CD4-positive, alpha-beta T cell treated with Interleukin-6 at 100 ng/mL for 8 hours (primary cell): ENCODE measurements around the gene GLP2R.
"Not testable (repeated sequence)": the region's sequence is repeated elsewhere in the genome, so short reads cannot be mapped to it uniquely, and the experiment has no call there.

Experiments
- DNase-seq: peaks from one replicate; pipeline ENCODE4 v3.0.0-alpha.2; 2020; ENCODE audit warnings: mixed read lengths, low spot score

Gene GLP2R

DNA sequence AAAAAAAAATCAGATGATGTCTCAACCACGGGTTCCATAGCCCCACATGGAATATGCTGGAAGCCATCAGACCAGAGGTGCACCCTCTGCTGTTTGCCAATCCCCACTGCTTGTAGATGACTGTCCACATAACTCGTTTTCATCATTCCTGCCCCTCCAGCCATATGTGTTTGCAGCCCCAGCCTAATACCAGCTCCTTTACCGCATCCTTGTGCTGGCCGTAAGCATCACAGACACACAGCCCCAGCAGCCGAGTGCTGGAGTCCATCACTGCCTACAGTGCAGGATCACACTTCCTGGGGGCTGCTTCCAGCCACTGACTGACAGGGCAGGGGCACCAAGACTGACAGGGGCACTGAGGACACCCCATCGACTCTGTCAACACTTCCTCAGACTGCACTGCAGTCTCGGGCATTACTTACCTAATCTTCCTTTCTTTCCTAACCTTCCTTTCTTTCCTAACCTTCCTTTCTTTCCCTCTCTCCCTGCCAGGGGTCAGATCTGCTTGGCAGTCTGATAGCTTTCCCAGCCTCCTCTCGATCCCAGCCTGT is 74.4 kb downstream of the GLP2R start:
- no peak for DNase-seq

DNA sequence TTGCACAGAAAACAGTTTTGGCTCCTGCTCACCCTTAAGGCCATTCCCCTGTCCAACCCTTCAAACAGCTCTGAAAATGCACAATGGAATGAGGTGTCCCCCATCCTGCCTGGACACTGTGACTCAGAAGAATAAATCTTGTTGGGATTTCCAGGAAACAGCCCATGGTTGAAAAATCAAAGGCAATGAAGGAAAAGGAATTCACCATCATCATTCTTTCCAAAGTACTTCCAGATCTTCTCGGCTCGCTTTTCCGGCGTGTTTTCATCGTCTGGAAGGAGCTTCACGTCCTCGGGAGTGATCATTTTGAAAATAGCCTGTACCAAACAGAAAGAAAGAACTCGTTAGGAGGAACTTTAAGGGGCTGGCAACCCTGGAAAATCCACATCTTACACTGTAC is 75.1 kb downstream of the GLP2R start:
- DNase-seq: no peak

DNA sequence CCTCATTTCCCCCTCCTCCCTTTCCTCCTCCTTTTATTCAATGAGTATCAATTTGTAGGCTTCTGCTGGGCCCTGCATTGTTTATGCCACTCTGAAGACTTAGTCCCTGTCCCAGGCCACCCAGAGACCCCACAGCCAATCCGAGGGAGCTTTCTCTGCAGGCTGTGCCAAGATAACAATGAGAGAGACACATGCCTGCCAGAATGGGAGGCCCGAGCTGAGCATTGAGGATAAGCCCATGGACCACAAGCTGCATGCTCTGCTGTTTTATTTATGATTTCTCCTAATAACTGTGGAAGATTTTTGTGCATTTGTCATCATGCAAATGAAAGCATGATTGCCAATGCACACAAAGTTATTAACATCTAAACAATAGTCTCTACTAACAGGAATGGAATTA is 76.4 kb downstream of the GLP2R start:
- no peak for DNase-seq

DNA sequence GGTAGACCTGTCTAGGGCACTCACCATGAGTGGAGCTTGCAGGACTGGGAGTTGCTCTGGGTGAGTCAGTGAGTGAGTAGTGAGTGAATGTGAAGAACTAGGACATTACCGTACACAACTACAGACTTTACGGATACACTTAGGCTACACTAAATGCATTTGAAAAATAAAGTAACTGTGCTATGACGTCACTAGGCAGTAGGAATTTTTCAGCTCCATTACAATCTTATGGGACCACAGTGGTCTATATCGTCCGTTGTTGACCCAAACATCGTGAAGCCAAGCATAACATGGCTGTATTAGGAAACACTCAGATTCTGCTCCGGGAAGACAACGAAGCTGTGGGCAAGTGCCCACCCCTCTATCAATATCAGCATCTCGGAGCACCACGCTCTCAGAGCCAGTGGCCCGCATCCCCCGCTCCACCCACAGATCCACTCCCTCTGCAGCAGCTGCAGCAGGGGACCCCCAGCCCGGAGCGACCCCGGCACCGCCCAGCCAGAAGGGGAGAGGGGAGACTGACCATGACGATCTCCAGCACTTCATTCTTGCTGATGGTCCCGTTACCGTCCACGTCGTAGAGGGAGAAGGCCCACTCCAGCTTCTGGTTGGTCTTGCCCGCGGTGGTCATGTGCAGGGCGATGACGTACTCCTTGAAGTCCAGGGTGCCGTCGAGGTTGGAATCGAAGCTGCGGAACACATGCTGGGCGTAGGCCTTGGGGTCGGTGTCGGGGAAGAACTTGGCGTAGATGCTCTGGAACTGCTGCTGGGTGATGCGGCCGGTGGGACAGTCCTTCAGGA is 78.8 kb downstream of the GLP2R start:
- DNase-seq: no peak

DNA sequence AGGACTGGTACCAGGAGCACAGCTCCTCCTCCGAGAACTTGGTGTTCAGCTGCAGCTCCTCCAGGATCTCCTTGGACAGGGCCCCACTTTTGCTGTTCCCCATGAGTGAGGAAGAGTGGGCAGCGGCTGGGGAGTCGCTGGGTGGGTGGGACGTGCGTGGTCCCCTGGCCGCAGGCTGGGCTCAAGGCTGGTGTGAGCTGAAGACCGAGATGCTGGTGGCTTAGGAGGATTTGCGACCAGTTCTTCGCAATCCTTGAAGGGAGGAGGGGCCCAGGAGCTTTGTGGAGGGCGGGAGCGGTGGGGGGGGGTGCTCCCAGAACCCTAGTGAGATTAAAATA is 79.3 kb downstream of the GLP2R start, which contains the start of gene RCVRN:
Gene RCVRN, minus strand, starts transcription at position 194 of the 338 bp plus-strand sequence. Its CDS starts 91 bp downstream, at position 103.
- no peak for DNase-seq

DNA sequence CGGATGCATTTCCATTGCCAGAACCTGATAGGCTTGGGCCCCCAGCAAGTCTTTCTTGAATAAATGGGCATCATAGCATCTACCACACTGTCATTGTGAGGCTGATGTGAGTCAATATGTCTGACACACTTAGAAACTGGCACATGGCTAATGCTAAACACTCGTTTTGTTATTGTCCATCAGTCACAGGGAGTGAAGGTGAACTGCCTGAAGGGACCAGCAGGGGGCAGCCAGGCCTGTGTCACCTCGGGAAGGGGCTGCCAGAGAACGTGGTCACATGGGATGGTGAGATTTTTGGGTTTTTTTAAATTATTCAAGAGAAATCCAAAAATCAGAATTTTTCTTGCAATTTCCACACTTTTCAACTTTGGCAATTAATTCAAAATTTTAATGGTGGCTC is 80.2 kb downstream of the GLP2R start:
- no peak for DNase-seq

DNA sequence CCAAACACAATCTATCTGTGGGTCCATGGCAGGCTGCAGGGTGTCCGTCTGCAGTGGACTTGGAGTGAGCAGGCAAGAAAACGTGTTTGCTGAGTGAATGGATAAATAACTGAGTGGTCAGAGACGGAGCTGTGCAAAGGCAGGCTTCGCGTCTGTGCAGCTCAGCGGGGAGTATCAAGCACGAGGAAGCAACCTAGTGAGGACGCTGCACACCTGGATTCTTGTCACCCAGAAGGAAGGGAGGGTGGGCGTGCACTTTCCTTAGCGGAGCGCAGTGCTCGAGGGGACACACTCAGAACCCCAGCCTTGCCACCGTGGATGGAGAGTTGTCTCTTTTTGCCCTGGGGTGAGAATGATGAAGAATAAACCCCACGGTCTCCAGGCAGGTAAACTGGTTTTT is 80.9 kb downstream of the GLP2R start:
- DNase-seq: no peak

DNA sequence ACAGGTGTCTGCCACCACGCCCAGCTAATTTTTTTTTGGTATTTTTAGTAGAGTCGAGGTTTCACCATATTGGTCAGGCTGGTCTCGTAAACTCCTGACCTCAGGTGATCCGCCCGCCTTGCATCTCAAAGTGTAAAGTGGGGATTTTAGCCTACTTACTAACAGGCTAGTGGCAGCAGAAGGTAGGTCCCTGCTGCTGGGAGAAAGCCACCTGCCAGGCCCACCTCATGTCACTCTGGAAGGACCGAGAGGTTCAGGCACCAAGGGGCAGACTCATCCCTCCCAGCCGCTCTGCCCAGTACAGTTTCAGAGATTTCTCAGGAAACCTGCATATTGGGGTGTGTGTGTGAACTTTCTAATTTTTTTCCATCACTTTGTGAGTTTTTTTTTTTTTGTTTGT is 81.4 kb downstream of the GLP2R start:
- DNase-seq: no peak

DNA sequence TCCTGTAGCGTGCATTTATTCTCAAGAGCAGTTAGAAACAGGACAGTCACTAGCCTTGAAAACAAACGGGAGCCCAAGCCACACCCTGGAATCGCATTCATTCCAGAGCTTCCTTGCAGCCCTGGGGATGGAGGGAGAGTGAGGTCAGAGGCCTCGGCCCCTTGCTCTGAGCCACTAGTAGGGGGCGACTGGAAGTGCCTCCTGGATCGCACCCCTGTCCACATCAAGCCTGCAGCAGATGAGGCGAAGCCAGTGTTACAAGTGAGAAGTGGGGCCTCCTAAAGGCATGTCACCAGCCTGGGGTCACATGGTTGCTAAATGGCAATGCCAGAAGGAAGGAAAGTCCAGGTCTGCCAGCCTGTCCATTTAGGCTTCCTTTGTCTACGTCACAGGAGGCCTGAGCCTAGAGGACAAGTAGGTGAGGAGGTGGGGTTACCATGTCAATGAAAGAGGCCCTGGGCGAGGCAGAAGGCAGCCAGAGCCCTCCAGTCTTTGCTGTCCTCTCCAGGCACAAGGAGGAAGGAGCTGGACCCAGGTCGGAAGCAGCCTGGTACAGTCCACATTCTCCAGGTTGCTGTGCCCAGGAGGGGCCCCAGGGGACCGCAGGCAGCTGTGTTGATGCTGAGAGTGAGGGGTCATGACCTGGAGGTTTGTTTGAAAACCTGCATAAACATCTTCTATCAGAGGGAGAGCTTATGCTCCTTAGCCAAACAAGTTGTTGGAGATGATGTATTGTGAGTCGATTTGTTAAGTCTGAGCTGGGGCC is 82.3 kb downstream of the GLP2R start:
- DNase-seq: no peak

DNA sequence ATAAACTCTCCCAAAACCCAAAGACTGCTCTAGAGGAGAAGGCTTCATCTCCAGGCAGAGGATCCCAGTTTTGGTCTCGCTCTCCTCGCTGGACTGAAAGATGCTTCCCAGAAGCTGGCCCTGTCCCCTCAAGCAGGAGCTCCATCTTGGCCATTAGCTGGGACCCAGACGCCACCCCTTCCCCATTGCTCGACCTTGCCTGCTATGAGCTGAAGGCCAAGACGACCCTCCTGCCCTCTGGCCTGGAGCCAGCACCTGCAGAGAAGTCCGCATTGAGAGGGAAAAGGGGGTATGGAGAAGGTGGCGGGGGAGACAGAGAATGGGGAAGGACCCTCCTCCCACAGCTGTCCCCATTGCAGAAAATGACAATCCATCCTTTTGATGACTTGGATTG is 82.9 kb downstream of the GLP2R start:
- DNase-seq: no peak

DNA sequence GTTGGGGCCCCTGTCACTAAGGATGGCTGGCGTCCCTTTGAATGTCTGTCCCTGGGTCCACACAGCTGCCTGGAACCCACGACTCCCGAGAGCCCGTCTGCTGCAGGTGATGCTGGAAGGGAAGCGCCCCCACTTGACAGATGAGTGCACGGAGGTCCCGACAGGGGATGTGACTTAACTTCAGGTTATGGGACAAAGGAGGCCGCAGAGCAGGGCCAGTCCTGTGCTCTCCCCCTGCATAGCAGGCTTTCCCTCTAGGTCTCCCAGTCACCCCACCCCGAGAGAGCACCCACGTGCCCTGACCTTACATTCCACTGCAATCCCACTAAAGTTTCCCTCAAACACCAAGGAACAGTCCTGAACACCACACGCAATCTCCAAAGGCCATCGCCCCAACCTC is 85.4 kb downstream of the GLP2R start:
- DNase-seq: no peak

DNA sequence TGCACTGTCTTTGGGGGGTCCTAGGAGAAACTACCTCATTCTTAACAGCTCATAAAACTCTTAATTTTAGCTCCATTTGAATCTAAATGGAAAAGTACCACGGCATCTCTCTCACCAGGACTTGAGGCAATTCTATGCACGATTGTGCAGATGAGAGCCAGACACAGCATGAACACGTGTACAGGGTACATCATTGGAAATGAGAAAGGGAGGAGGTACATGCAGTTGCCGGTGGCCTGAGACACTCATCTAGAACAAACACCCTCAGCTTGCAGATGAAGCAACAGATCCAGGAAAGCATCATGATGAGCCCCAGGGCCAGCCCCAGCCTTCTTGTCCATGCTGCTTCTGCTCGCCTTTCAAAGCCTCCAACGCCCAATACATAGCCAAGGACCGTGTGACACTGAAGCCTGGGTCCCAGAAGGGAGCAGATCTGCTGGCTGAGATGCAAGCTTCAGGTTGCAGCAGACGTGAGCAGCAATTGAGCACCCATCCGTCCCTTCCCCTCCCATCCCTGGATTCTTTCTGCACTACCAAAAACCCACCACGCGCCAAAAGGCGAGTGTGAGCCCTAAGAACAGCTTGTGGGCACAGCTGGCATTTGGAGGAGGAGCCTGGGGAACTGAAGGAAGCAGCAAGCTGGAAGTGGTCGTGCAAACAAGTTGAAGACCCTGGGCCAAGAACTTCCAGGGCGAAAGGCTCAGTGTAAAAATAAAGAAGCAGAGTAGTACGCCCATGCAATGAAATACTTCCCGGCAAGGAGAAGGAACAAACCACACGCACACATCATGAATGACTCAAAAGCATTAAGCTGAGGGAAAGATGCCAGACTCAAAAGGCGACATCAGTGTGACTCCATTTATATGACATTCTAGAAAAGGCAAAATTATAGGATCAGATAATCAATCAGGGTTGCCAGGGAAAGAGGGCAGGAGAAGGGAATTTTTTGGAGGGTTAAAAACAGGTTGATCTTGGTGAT is 86.7 kb downstream of the GLP2R start:
- no peak for DNase-seq

DNA sequence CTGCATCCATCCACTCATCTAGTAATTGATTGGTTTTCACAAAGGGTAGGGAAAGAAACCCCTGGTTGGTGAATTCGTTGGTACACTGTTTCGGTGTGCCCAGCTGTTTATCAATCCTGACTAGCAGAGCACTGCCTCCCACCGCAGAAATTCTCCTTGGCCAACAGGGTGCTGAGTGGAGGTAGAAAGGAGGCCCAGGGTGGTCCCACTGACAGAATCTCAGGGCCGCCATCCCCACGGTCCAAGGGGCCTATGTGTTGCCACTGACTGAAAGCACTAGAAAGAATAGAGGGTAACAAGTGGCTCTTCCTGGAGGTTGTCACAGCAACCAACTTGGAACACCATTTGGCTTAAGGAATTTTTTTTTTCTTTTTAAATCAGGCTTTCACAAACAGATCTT is 87.8 kb downstream of the GLP2R start:
- no peak for DNase-seq

DNA sequence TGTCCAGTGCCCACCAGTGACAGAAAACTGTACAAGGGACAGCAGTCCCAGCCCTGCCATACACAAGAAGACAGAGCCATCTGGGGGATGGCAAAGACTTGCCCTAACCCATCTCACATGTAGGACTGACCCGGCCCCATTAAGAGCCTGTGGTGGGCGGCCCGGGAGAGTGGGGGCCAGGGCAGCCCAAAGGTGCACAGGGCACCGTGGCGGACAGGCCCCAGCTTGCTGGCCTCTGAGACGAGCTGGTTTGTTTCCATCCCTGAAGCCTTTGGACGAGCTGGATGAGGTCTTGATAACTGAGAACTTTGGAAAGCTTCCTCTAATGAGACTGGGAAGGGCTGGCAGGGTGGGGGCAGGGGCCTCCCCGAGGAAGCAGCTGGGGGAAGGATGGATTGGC is 90.4 kb downstream of the GLP2R start:
- no peak for DNase-seq

DNA sequence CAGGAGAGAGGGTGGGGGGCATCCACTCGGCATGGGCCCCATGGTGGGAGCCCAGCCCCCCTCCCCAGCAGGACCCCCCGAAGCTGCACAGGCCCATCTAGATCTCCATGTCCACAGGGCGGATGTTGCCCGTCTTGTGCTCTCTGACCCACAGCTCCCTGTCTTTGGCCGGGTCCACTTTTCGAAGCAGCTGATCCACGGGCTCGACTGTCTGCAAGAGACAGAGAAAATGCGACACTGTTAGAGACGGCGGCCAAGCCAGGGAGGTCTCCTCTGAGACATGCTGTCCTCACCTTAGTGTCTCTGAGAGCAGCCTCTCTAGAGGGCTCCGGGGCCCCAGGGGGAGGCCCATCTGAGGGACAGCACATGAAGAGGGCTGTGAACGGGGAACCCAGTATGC is 91.4 kb downstream of the GLP2R start:
- no peak for DNase-seq

DNA sequence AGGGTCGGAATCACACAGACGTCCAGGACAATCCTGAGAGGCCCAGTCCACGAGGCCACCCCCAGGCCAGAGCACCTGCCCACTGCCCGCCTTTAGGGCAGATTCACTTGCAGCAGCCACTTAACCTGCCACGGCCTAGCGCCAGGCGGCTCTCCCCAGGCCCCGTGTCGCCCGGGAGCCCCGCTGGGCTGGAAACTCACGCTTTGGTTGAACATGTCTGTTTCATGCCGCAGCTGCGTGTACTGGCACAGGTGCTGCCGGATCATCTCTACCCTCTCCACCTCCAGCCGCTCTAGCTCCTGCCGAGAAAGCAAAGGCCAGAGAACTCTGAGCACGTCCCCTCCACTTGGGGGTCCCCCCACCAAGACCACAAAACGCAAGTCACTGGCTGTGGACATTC is 92.1 kb downstream of the GLP2R start:
- DNase-seq: no peak

DNA sequence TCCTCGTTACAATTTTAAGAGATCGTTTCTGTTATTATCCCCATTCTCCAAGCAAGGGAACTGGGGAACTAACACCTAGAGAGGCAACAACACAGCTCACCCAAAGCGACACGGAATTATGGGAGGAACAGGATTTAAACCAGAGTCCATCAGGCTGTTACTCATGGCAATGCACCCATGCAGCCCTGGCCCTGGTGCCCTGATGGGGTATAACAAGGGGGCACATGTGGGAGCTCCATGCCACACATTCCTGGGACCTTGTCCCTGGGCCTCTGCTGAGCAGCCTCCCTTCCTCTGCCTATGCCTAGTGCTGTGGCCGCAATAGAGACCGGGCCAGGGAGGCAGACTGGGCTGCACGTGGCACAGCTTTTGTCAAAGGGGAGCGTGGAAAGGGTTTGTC is 92.6 kb downstream of the GLP2R start:
- no peak for DNase-seq

DNA sequence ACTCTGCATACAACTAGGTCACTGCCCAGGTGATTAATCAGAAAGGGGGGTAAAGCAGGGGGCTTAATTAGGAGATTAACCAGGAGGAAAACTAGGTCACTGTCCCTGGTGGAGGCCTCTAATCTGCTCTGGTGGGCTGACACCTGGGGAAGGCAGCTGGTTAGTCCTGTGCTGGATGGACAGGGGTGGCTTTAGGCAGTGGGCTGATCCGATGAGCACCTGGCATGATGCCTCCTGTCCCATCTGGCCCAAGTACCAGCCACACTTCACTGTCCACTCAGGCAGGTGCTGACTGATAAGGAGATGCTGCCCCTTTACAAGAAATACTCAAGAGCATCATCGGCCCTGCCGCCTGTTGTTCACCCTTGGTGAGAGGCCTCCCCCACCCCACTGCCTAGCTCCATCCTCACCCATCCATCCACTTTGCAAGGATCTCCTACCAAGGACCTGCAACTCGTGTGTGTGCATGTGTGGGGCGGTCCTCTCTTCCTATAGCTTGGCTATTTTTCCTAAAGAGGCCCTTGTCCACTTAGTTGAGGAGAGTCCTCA is 93.2 kb downstream of the GLP2R start:
- no peak for DNase-seq

DNA sequence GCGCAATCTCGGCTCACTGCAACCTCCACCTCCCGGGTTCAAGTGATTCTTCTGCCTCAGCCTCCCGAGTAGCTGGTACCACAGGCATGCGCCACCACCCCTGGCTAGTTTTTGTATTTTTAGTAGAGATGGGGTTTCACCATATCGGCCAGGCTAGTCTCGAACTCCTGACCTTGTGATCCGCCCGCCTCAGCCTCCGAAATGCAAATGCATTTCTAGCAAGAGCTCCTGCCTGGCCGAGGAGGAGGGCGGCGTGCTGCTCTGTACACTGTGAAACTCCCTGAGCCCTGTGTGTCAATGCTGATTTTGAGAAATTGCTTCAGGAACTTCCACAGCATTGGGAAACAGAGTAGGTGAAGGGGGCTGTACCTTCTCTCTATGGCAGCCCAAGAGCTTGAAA is 95.5 kb downstream of the GLP2R start:
- not testable (repeated sequence) for DNase-seq

DNA sequence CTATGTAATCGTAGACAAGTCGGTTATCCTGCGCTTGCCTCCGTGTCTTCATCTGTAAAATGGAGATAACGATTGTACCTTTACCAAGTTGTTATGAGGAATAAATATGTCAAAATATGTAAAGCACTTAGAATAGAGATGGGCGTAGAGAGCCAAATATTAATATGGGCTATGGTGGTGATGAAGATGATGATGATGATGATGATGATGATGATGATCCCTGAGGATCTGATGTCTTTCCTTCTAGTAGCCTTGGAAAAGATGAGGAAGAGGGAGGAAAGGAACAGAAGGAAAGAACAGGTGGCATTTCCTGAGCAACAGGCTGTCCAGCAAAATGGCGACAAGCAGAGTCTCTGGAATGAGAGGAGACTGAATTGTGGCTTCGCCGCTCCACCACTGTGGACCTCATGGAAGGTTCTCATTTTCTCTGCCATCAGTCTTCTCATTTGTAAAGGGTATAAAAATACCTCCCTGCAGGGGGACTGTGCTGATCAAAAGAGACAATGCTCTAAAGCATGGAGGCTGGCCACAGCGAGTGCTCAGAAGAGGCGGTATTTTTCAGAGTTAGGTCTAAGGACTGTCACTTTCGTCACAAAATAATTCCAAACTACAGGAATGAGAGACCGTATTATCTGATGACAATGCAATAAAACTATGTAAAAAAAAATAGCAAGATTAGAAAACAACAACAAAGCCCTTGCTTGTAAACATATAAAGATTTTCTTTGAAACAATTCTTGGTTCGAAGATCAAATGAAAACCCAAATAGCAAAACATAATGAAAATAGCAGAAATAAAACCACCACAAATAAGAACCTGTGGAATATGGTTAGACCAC is 96.5 kb downstream of the GLP2R start:
- no peak for DNase-seq

DNA sequence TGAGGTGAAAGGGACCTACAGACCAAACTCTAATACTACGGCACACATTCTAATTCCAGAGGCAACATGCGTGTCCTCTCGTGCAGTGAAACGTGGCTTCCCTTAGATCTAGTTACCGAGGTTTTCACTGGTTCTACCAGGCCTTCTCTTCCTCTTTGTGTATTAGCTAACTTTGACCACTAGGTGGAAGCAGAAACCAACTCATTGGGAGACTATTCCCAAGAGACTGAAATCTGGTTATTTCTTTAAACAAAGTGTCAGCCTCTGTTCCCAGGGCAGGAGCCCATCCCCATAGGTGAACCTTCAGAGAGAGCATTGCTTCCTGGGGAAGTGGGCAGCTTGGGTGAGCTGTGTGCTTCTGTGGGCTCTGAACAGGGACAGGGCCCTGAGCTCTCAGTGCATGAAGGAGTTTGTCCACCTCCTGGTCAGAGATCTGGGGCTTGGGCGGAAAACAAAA is 99.0 kb downstream of the GLP2R start:
- DNase-seq: peak; percentile 33
